B cell (primary cell): ENCODE measurements around the gene NR4A1. TPM values are rescaled to one million over a fixed set of nuclear protein-coding genes. Genes with fewer than 3 reads are reported as not detected.

Experiments used
- ATAC-seq: fragments of 200-7000 bp; cut with Tn5 transposase; one replicate; pipeline ENCODE4 v1.10.0; 2021; ENCODE audit warnings: low read depth, mild to moderate bottlenecking, moderate number of reproducible peaks, moderate library complexity
- CTCF ChIA-PET: fragments of 350-600 bp; sonication (Branson Sonifier 250); formaldehyde crosslinking; loops from one replicate; lab custom pipeline; 2021; ENCODE audit warnings: antibody characterized with exemption, inconsistent platforms; lab: Charles Lee
- POLR2A ChIA-PET: fragments of 350-600 bp; sonication (Branson Sonifier 250); formaldehyde crosslinking; loops from one replicate; lab custom pipeline; 2021; ENCODE audit warnings: antibody characterized with exemption; lab: Charles Lee
- DNase-seq: peaks from one replicate; pipeline ENCODE4 v3.0.0; 2013
- H2AFZ ChIP-seq: 2 replicates; pipeline ENCODE4 v1.6.1; 2012; ENCODE audit warnings: mild to moderate bottlenecking, low read depth, low read length; ENCODE audit not compliant: insufficient read depth, poor library complexity, severe bottlenecking
- H3K27ac ChIP-seq, 2 donors: 1 replicate in 1 of 2; 2 replicates in 1 of 2; pipeline ENCODE4 v1.5.1; 2012 to 2013; ENCODE audit warnings: low read length in 2 of 2, mild to moderate bottlenecking in 2 of 2, moderate library complexity in 1 of 2
- H3K27me3 ChIP-seq, 4 experiments: fragments of 200-600 bp in 1 of 4; sonication (generic) in 1 of 4; replicated peaks in 1 of 4; 1 replicate in 2 of 4; 2 replicates in 2 of 4; pipeline versions ENCODE4 v1.6.1 to v1.7.0; 2013 to 2016; ENCODE audit warnings: low read length in 3 of 4, mild to moderate bottlenecking in 2 of 4, mixed read lengths in 1 of 4, moderate library complexity in 1 of 4; ENCODE audit not compliant: insufficient read depth in 4 of 4, control insufficient read depth in 3 of 4; ENCODE audit errors: control extremely low read depth in 1 of 4
- H3K36me3 ChIP-seq, 2 experiments: replicated peaks in 1 of 2; 1 replicate in 1 of 2; 2 replicates in 1 of 2; pipeline versions ENCODE4 v1.6.1 to v1.7.1; 2013; ENCODE audit warnings: low read length in 1 of 2; ENCODE audit not compliant: insufficient read depth in 2 of 2, control insufficient read depth in 1 of 2; ENCODE audit errors: control extremely low read depth in 1 of 2, extremely low read depth in 1 of 2
- H3K4me1 ChIP-seq, 2 donors: fragments of 200-600 bp in 1 of 2; sonication (generic) in 1 of 2; 1 replicate in 1 of 2; 2 replicates in 1 of 2; pipeline versions ENCODE4 v1.5.1 to v1.6.1; 2013 to 2017; ENCODE audit warnings: low read length in 2 of 2; ENCODE audit not compliant: control insufficient read depth in 2 of 2, insufficient read depth in 2 of 2
- H3K4me2 ChIP-seq: replicated peaks from 2 replicates; pipeline ENCODE3; 2012; ENCODE audit warnings: mild to moderate bottlenecking, low read depth, low read length; ENCODE audit not compliant: poor library complexity, severe bottlenecking
- H3K4me3 ChIP-seq, 5 experiments: fragments of 200-600 bp in 1 of 5; sonication (generic) in 1 of 5; 1 replicate in 3 of 5; 2 replicates in 2 of 5; pipeline versions ENCODE4 v1.5.1 to v1.7.0; 2011 to 2016; ENCODE audit warnings: low read length in 4 of 5, mild to moderate bottlenecking in 4 of 5, low read depth in 2 of 5, control low read depth in 1 of 5, moderate library complexity in 1 of 5; ENCODE audit not compliant: insufficient read depth in 1 of 5; ENCODE audit errors: control extremely low read depth in 1 of 5, extremely low read depth in 1 of 5
- H3K79me2 ChIP-seq: fragments of 200-600 bp; sonication (generic); one replicate; pipeline ENCODE4 v1.6.0; 2016; ENCODE audit warnings: low read length; ENCODE audit not compliant: control insufficient read depth, insufficient read depth
- H3K9ac ChIP-seq: fragments of 200-600 bp; sonication (generic); 2 replicates; pipeline ENCODE4 v1.6.1; 2017; ENCODE audit warnings: mild to moderate bottlenecking, low read length, moderate library complexity
- H3K9me3 ChIP-seq, 3 donors: one replicate each; pipeline versions ENCODE4 v1.6.1 to v1.7.1; 2013; ENCODE audit warnings: low read length in 2 of 3; ENCODE audit not compliant: control insufficient read depth in 2 of 3, insufficient read depth in 1 of 3; ENCODE audit errors: control extremely low read depth in 1 of 3
- H4K20me1 ChIP-seq: 2 replicates; pipeline ENCODE4 v1.6.0; 2012; ENCODE audit warnings: mild to moderate bottlenecking, low read length; ENCODE audit not compliant: insufficient read depth, control insufficient read depth, poor library complexity, severe bottlenecking
- H3K27ac Mint-ChIP-seq: one replicate; pipeline ENCODE4 v1.8.0; 2021; ENCODE audit warnings: mixed read lengths
- H3K27me3 Mint-ChIP-seq: one replicate; pipeline ENCODE4 v1.8.0; 2021; ENCODE audit warnings: mixed read lengths
- H3K4me1 Mint-ChIP-seq: one replicate; pipeline ENCODE4 v1.8.0; 2021; ENCODE audit warnings: mixed read lengths
- H3K4me3 Mint-ChIP-seq: one replicate; pipeline ENCODE4 v1.8.0; 2021; ENCODE audit warnings: mixed read lengths
- H3K9me3 Mint-ChIP-seq: one replicate; pipeline ENCODE4 v1.8.0; 2022; ENCODE audit warnings: mixed read lengths; ENCODE audit not compliant: insufficient read depth
- CTCF ChIP-seq: fragments of 200-600 bp; IDR thresholded peaks from one replicate; pipeline ENCODE4 v1.8.0; 2022; ENCODE audit warnings: antibody characterized with exemption, mild to moderate bottlenecking
- EZH2 ChIP-seq: IDR thresholded peaks from 2 replicates; pipeline ENCODE4 v1.6.1; 2012; ENCODE audit warnings: borderline replicate concordance, low read depth, mild to moderate bottlenecking, moderate library complexity, low read length; ENCODE audit not compliant: insufficient read depth, poor library complexity, severe bottlenecking
- WGBS: methylation state at CpG from one replicate; pipeline ENCODE4 v1.1.5; 2013; ENCODE audit warnings: missing lambda C conversion rate; ENCODE audit not compliant: insufficient coverage; 5-methylcytosine and 5-hydroxymethylcytosine counted together
- intact Hi-C: fragments of 100-400 bp; cut with micrococcal nuclease; formaldehyde crosslinking; loops from one replicate; pipeline ENCODE4 v1.10.0; 2022
- polyA plus RNA-seq: library from polyadenylated mRNA; depleted of rRNA; stranded (reverse); fragments of >200 nt; gene quantifications from 2 replicates; pipeline ENCODE4 v1.2.3, GENCODE V29; 2012
- total RNA-seq, 2 donors: library from RNA; stranded (reverse); fragments of 120-200 nt in 1 of 2; gene quantifications; 1 replicate in 1 of 2; 2 replicates in 1 of 2; pipeline versions ENCODE4 v1.2.3 to v1.2.4, GENCODE V29; 2013 to 2022

Gene NR4A1
- total and polyA plus RNA-seq, 2 donors (not counting 1 experiment from before 2014, with no cell fraction given), result 43.2 to 470 TPM

GRCh38 chr12:52069327-52070184 lies 18.3 kb downstream of the NR4A1 start, which contains the start of gene ATG101:
TSS of gene ATG101 (plus strand) at chr12:52069978. CDS start at chr12:52073651, 3,673 bp downstream.
- H3K9ac ChIP-seq, result peak within 1 kb of the TSS; percentile 91
- peak within 1 kb of the TSS; percentile 90 for H3K4me3 Mint-ChIP-seq
- peaks cover 29 to 48% of the 10 kb centered on the region in 2 donors for H3K4me1 ChIP-seq
- peaks cover 0 to 24% of the 10 kb centered on the region in 2 experiments for H3K36me3 ChIP-seq
- peak; percentile 94 for ATAC-seq
- no peaks in the 10 kb centered on the region for H3K9me3 Mint-ChIP-seq
- TF ChIP-seq EZH2 (no peak), CTCF (peak; percentile 79)
- ChIA-PET POLR2A (interaction anchor here (0.6 to 2.1 kb wide), 11 partner anchors 12 to 977 kb away, joined by 3 to 20 read pairs (median 4); partner anchors contain the start of genes NR4A1 and TAMALIN), CTCF (interaction anchor here (0.7 to 34.6 kb wide), 14 partner anchors 10 to 76 kb away, joined by 3 to 1315 read pairs (median 4); partner anchors contain the start of genes NR4A1 and SMIM41)
- under 1% methylated on average over 58 of the region's 60 CpGs for WGBS
- H3K27ac ChIP-seq, result peak within 1 kb of the TSS; percentile 90 to 93
- H4K20me1 ChIP-seq, result peaks cover 22% of the 10 kb centered on the region
- H3K27ac Mint-ChIP-seq, result peak within 1 kb of the TSS; percentile 96
- H3K4me2 ChIP-seq, result peak within 1 kb of the TSS; percentile 86
- peaks cover 45% of the 10 kb centered on the region for H3K79me2 ChIP-seq
- peak within 1 kb of the TSS; percentile 92 for H2AFZ ChIP-seq
- DNase-seq, result peak; percentile 98
- H3K27me3 Mint-ChIP-seq, result peaks cover 3% of the 10 kb centered on the region
- H3K9me3 ChIP-seq, result peaks cover 0 to 2% (median 0%) of the 10 kb centered on the region in 3 donors
- peaks cover 0 to 5% (median 0%) of the 10 kb centered on the region in 4 experiments for H3K27me3 ChIP-seq
- H3K4me1 Mint-ChIP-seq, result peaks cover 46% of the 10 kb centered on the region
- intact Hi-C loops, result loop anchor here (1.0 to 2.0 kb wide), 6 partner anchors 14 to 47 kb away; partner anchors contain the start of gene NR4A1
- H3K4me3 ChIP-seq, result peak within 1 kb of the TSS; percentile 65 to 98 (median 93)
